GM19023 (cell line): ENCODE data around the gene RAB12.
A peak's percentile ranks its signal among the peaks of the same experiment; 100 is the strongest.
"Not testable (repeated sequence)": the region's sequence is repeated elsewhere in the genome, so short reads cannot be mapped to it uniquely, and the experiment has no call there.

Experiments
- ATAC-seq: cut with Tn5 transposase; IDR thresholded peaks from one replicate; pipeline ENCODE4 v1.9.1; 2021; ENCODE audit warnings: mild to moderate bottlenecking, moderate library complexity; ENCODE audit not compliant: unreplicated experiment

Gene RAB12

GRCh38 chr18:8611916-8612576, 2.8 kb downstream of the RAB12 start:
- ATAC-seq, result no peak

DNA sequence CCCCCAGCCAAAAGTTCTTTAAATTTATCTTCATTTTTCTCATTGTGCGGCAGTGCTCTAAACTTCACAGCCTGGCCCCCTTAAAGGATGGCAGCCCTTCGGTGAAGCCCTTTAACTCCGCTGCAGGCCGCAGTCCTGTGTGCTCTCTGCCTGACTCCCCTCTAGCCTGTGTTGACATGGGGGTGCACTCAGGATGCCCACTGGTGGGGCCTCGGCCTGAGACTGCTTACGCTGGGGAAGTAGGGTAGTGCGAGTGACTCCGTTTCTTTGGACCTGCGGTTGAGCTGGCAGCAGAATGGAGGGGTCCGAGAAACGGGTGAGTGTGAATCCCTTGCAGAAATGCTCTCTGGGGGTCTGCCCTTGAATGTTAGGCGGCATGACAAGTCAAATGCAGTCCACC, 5.6 kb downstream of the RAB12 start:
- ATAC-seq, result no peak

DNA sequence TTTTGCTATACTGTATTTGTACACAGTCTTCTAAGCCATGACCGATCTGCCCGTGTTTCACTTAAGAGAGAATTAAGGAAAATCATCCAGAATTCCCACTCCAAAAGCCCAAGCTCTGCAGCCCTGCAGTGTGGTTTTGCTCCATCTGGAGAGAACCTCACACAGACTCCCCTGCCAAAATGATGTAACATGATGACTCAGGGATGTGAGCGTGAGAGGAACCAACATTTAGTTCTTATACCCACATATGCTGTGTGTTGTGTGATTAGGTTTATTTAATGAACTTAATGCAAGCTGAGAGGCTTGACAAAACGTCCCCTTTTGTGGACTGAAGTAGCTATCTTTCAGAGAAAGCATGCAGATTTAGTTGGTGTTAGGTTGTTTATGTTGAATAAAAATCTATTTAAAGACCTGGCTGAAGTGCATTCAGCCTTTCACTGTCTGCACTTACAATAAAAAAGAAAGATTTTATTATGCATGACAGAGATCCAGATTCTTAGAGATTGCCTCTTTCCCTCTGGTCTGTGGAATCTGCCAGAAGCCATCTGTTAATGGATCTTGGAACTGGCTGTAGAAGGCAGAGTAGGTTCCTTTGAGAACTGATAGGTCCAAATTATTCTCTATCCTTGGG, 6.3 kb downstream of the RAB12 start:
- ATAC-seq, result no peak

- no peak for ATAC-seq
Observed at GRCh38 chr18:8616028-8616401, 6.8 kb downstream of the RAB12 start.

- ATAC-seq, result no peak
Observed at GRCh38 chr18:8617907-8618306, 8.7 kb downstream of the RAB12 start.

DNA sequence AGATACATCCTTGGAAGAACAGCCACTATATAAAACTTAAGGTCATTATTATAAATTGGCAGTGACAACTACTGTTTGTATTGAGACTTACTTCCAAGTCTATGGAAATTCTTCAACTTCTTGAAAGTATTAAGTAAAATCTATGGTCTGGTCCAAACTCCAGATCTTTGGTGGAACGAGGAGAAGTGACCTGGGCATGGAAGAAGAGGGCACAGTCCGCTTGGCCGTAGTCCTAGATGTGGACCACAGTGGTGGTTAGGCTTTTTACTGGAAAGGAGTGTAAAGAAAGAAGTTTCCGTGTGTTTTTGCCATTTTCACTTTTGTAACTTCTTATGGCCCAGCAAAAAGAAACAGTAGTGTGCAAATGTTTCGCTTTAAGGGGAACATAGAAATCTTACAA, 9.8 kb downstream of the RAB12 start:
- no peak for ATAC-seq

DNA sequence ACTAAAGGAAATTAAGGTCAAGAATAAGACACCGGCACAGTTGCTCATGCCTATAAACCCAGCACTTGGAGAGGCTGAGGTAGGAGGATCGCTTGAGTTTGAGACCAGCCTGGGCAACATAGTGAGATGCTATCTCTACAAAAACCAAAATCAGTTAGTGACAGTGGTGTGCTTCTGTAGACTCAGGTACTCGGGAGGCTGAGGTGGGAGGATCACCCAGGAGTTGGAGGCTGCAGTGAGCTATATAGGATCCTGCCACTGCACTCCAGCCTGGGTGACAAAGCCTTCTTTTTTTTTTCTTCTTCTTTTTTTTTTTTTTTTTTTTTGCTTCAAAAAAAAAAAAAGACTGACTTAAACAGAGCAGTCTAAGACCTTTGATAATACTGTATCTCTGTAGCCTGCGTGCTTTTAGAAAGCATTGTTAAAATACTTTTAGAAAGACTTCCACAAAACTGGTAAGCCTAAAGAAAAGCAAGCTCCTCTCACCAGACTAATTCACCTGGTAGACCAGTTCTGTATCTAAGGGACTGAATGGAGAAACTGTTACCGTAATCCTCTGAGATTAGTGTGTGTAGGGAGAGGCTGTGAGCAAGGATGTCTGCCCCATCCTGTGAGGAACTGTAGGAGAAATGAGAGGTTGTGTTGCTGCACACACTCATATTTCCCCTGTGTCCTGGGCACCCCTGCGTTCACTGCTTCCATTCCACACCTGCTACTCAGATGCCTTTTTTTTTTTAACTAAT, 10.8 kb downstream of the RAB12 start:
- no peak for ATAC-seq

DNA sequence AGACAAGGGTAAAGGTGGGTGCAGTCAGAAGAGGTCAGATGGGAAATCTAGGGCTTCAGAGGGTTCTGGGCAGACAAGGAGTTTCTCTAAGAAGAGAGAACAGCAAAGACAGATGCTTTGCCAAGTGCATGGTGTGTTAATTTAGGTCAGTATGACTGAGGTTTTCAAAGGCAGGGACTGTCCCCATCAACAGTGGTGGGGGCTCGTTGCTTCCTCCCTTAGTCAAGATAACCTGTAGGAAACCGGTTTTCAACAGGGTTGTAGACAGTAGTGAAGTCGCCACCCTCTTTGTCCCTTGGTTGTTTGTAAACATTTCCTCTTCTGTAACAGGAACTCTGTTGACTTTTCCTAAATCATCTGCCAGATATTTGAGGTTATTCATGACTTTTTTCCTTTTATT, 11.6 kb downstream of the RAB12 start:
- ATAC-seq, result no peak

DNA sequence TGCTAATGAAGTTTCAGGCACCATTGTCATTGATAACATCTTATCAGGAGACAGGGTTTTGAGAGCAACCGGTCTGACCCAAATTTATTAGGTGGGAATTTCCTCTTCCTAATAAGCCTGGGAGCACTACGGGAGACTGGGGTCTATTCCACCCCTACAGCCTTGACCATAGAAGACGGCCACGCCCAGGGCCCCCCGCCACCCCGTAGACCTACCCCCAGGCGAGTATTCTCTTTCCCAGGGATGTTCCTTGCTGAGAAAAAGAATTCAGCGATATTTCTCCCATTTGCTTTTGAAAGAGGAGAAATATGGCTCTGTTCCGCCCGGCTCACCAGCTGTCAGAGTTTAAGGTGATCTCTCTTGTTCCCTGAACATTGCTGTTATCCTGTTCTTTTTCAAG, 13.4 kb downstream of the RAB12 start:
- ATAC-seq, result not testable (repeated sequence)

DNA sequence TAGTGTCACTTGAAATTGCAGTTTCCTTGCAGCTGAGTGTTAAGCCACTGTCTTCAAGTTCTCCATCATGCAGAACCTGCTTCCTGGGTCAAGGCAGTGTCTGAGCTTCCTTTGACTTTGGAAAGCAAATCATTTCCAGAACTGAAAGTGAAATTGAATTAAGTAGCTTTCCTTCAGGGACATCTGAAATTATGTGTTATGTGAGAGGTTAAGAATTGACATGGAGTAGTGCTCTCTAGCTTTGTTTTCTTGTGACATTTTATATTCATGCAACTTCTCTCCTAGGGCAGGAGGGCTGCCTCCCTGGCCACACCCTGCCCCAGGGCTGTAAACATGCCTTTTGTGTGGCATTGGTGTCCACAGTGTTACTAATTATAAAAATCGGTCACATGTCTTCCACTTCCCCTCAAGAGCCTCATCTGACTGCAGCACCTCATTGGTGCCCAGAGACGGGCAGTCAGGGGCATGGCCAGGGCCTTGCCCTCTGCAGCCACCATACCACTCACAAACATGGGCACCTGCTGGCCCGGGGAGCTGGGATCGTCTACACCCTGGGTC, 14.4 kb downstream of the RAB12 start:
- peak; percentile 72 for ATAC-seq

DNA sequence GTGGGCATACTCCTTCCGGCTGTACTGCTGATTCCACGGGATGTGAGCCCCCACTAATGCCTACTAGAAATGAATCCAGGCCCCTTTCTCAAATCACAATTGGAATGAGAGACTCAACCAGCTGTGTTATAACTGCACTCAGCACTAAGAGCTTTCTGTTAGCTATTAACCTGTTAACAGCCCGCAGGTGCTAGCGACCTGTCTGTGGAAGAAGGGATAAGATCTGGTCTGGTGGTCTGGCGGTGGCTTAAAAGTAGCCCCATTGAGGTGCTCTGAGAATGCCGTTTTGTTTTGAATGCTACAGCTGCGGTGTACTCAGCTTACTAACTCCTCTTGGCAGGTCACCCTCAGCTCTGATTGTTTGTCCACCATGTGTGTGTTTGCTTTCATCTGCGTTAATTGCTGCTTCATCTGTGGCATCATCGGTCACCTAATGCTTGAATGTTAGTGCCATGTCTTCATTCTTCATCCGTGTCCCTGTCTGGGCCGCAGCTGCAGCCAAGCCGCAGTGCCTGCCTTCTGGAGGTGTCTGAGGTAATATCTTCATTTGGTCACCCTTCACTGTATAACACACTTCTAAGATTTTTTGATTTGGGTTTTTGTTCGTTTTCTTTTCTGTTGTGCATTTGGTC, 16.3 kb downstream of the RAB12 start:
- no peak for ATAC-seq

DNA sequence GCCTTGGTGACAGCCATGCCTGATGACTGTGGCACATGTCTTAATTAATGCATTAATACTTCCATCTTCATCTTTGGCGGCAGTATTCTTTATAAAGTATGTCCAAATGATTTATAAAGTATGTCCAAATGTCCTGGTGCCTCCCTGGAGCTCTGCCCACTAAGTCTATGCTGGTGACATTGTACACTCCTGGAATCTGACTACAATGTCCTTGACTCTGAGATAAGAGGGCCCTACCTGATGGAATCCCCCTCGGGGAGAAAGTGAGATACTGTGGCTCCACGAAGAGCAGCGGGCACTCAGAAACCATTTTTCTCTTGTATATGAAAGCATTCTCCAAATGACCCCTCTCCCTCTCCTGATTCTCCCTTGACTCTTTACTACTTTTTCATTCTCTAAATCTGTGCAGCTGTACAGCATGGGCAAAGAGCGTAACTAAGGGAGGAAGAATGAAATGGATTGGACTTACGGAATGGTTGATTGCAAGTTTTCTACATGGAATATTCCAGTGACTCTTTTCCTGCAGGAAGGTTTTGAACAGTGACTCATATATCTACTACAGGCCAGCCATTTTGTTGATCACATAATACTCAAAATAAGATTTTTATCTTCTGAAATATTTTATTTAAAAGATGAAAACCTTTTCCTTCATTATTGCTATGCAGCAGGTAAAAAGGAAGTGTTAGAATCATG, 17.3 kb downstream of the RAB12 start:
- no peak for ATAC-seq

- ATAC-seq, result no peak
Observed at GRCh38 chr18:8627107-8627472, 17.9 kb downstream of the RAB12 start.

DNA sequence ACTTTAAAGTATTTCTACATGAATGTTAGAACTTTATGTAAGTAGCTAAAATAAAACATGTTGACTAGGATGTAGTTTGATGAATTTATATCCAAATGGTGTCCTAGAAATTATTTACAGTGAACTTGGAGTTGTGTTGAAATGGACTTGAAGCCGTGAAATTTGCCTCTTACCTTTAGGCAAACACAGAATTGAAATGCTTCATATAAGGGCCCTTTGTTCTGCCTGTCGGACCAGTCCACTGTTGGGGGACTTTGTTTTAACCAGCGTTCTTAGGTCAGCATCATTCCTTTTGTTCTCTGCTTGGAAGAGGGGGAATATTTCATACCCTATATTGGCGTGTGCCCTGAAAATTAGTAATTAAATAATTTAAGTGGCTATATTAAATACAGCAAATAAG, 18.3 kb downstream of the RAB12 start:
- ATAC-seq, result no peak

DNA sequence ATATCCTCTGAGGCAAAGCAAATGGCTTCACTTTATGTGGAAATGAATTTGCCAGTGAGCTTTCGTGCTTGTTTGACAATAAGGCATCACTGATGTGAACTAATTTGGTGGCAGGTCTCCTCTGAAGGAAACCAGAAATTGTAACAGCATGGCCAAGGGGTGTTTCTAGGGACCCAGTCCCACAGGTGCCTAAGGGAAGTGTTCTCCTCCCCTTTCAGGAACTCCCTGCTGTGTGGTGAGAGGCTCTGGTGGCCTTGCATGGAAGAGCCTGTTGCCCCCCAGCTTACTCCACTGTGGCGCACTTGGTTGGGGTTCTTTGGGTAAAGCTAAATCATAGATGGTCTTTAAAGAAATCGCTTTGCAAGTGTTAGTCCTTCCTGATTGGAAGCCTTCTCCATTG, 20.4 kb downstream of the RAB12 start:
- no peak for ATAC-seq

- ATAC-seq, result no peak
Observed at GRCh38 chr18:8630546-8630945, 21.3 kb downstream of the RAB12 start.

DNA sequence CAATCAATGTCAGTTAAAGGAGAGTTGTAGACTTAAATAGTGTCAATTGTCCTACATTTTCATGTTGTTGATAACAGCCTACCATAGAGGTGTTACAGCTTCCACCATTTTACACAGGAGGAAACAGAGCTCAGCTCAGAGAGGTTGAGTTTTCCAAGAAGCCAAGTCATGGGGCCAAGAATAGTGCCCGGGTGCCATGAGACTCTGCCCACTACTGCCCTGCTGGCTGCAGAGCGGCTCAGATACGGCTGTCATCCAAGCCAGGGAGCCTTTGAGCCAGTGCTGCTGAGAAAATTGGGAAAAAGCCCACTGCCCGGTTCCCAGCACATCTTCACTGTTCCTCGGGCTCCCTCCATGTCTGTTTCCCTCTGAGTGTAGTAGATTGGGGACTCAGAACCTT, 22.0 kb downstream of the RAB12 start:
- ATAC-seq, result no peak

DNA sequence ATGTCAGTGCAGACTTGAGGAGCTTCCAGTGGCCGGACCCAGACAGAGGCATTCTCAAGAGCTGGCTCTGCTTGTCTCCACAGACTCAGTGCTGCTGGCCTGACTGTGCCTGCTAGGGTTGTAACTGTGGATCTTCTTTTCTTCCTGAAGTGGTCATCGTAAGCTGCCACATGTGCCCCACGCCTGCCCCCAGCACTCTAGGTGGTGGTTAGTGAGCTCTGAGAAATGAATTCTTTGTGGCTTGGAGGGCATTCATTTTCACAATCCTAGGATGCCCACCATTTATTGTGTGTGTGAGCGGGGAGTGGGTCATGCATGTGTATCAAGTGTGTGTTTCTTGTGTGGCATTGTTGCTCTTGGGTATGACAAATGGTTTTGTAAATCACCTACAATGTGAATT, 23.1 kb downstream of the RAB12 start:
- no peak for ATAC-seq

GRCh38 chr18:8634508-8634907, 25.3 kb downstream of the RAB12 start:
- ATAC-seq, result no peak

DNA sequence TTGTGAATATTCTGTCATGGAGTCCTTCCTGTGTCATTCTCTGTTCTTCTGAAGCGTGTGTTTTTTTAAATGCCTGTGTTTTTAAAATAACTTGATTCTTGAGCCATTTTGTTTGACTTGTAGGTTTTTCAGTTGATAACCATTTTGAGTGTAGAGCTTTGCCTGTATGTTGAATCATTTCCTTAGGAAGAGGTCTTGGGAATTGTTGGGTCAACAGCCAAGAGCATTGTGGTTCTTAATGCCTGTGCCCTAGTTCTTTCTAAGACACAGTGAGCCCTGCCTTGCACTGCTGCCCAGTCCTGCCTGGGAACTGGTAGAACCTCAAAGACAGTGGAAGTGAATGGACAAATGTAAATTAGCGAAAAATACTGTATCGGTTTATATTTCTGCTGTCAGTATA, 25.9 kb downstream of the RAB12 start:
- ATAC-seq, result no peak

DNA sequence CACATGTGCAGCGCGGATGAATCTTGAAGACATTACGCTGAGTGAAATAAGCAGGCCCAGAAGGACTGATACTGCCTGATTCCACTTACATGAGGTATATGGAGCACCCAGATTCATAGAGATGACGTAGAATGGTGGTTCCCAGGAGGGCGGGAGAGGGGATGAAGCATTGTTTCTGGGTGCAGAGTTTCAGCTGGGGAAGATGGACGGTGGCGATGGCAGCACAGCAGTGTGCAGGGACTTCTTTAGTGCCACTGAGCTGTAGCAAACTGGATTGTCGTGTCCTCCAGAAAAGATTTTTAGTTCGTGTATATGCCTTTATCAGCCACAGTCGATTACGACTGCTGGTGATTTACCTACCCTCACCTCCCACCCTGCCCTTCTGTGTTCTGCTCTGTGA, 30.5 kb downstream of the RAB12 start:
- ATAC-seq, result no peak
